ENCODE measurements around the gene DICER1. TPM values are rescaled to one million over a fixed set of nuclear protein-coding genes. Genes with fewer than 3 reads are reported as not detected.

The DICER1 gene
- total RNA-seq, 1 donor from 2014 or later: 69.6 TPM

GRCh38 chr14:95134304-95134933 is 22.9 kb downstream of the DICER1 start:
- H3K27me3 Mint-ChIP-seq: no peaks in the 10 kb centered on the region
- DNase-seq: no peak
- peak overlapping the region; percentile 14 for H3K27ac Mint-ChIP-seq
- peaks cover 57% of the 10 kb centered on the region for H3K36me3 Mint-ChIP-seq (ENCODE audit: low read depth)
- ChIA-PET CTCF (no interaction called here), POLR2A (no interaction called here)
- no peak for ATAC-seq (ENCODE audit: low read depth)
- intact Hi-C loops (cut with micrococcal nuclease): no loop called here
- no peak for TF ChIP-seq CTCF (IDR thresholded peaks at IDR 0.05)
- H3K9me3 Mint-ChIP-seq: no peaks in the 10 kb centered on the region
- peaks cover 38% of the 10 kb centered on the region for H3K4me1 Mint-ChIP-seq
- H3K4me3 Mint-ChIP-seq: no peak overlapping the region

- no peaks in the 10 kb centered on the region for H3K9me3 Mint-ChIP-seq
- CTCF ChIA-PET: no interaction called here
- H3K4me3 Mint-ChIP-seq: no peak overlapping the region
- H3K27me3 Mint-ChIP-seq: no peaks in the 10 kb centered on the region
- peaks cover 67% of the 10 kb centered on the region for H3K36me3 Mint-ChIP-seq (ENCODE audit: low read depth)
- peaks cover 29% of the 10 kb centered on the region for H3K4me1 Mint-ChIP-seq
- no peak for TF ChIP-seq CTCF (IDR thresholded peaks at IDR 0.05)
- DNase-seq (no peak), ATAC-seq (ENCODE audit: low read depth) (no peak)
- intact Hi-C loops (cut with micrococcal nuclease): no loop called here
- POLR2A ChIA-PET: no interaction called here
- H3K27ac Mint-ChIP-seq: no peak overlapping the region
These were observed 24.0 kb downstream of the DICER1 start for GRCh38 chr14:95133282-95133681.

GRCh38 chr14:95132760-95133159 is 24.6 kb downstream of the DICER1 start:
- POLR2A ChIA-PET: no interaction called here

GRCh38 chr14:95130549-95130948 is 26.8 kb downstream of the DICER1 start:
- ChIA-PET POLR2A (interaction anchor here (0.6 kb wide), 1 partner anchor 11 kb away, joined by 3 read pairs; no protein-coding TSS in a partner anchor), CTCF (no interaction called here)
- Mint-ChIP-seq H3K9me3 (no peaks in the 10 kb centered on the region), H3K36me3 (ENCODE audit: low read depth) (peaks cover 76% of the 10 kb centered on the region), H3K4me1 (peaks cover 14% of the 10 kb centered on the region), H3K27ac (no peak overlapping the region), H3K27me3 (no peaks in the 10 kb centered on the region), H3K4me3 (no peak overlapping the region)
- intact Hi-C loops (cut with micrococcal nuclease): no loop called here
- TF ChIP-seq CTCF (IDR thresholded peaks at IDR 0.05): no peak
- DNase-seq: no peak
- ATAC-seq (ENCODE audit: low read depth): peak; percentile 14

More at GRCh38 chr14:95132760-95133159, 24.6 kb downstream of the DICER1 start:
- no peaks in the 10 kb centered on the region for H3K9me3 Mint-ChIP-seq
- no peak overlapping the region for H3K27ac Mint-ChIP-seq
- ATAC-seq (ENCODE audit: low read depth): no peak
- no peaks in the 10 kb centered on the region for H3K27me3 Mint-ChIP-seq
- H3K36me3 Mint-ChIP-seq (ENCODE audit: low read depth): peaks cover 71% of the 10 kb centered on the region
- H3K4me3 Mint-ChIP-seq: no peak overlapping the region
- no peak for DNase-seq
- no peak for TF ChIP-seq CTCF (IDR thresholded peaks at IDR 0.05)
- intact Hi-C loops (cut with micrococcal nuclease): no loop called here
- peaks cover 28% of the 10 kb centered on the region for H3K4me1 Mint-ChIP-seq
- CTCF ChIA-PET: no interaction called here

GRCh38 chr14:95128140-95128539 is 29.2 kb downstream of the DICER1 start:
- H3K27ac Mint-ChIP-seq: no peak overlapping the region
- POLR2A ChIA-PET: no interaction called here
- ATAC-seq (ENCODE audit: low read depth) (no peak), DNase-seq (no peak)
- no peaks in the 10 kb centered on the region for H3K27me3 Mint-ChIP-seq
- no peak overlapping the region for H3K4me3 Mint-ChIP-seq
- H3K4me1 Mint-ChIP-seq: peaks cover 5% of the 10 kb centered on the region
- intact Hi-C loops (cut with micrococcal nuclease): loop anchor here (10.0 kb wide), 1 partner anchor 307 kb away; no protein-coding TSS in a partner anchor
- no peak for TF ChIP-seq CTCF (IDR thresholded peaks at IDR 0.05)
- H3K36me3 Mint-ChIP-seq (ENCODE audit: low read depth): peaks cover 81% of the 10 kb centered on the region
- H3K9me3 Mint-ChIP-seq: no peaks in the 10 kb centered on the region
- CTCF ChIA-PET: no interaction called here

Data from activated B cell treated with CpG ODN at 0.5 μM for 24 hours (primary cell).